ENCODE results near the gene IGF2BP2. TPM values are rescaled to one million over a fixed set of nuclear protein-coding genes. Genes with fewer than 3 reads are reported as not detected.

The IGF2BP2 gene
- total and polyA plus RNA-seq, 3 donors from 2014 or later: 18.9 to 29.1 (median 19.4) TPM

DNA sequence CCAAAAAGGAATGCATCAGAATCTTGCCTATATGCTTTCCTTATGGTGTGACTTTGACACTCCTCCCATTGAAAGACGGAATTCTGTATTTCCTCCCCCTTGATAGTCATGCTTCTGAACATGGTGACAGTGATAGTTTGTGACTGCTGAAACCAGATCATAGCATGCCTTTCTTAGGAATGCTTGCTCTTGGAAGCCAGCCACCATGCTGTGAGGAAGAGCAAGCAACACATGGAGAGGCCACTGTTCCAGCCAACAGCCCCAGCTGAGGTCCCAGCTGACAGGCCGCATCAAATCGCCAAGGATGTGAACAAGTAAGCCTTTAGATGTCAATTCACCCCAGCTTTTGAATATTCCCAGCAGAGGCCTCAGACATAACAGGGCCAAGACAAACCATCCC lies 100.1 kb downstream of the IGF2BP2 start:
- no peaks in the 10 kb centered on the region for H3K27me3 ChIP-seq
- no peak overlapping the region for H3K27ac ChIP-seq
- TF ChIP-seq, protein P1, sequence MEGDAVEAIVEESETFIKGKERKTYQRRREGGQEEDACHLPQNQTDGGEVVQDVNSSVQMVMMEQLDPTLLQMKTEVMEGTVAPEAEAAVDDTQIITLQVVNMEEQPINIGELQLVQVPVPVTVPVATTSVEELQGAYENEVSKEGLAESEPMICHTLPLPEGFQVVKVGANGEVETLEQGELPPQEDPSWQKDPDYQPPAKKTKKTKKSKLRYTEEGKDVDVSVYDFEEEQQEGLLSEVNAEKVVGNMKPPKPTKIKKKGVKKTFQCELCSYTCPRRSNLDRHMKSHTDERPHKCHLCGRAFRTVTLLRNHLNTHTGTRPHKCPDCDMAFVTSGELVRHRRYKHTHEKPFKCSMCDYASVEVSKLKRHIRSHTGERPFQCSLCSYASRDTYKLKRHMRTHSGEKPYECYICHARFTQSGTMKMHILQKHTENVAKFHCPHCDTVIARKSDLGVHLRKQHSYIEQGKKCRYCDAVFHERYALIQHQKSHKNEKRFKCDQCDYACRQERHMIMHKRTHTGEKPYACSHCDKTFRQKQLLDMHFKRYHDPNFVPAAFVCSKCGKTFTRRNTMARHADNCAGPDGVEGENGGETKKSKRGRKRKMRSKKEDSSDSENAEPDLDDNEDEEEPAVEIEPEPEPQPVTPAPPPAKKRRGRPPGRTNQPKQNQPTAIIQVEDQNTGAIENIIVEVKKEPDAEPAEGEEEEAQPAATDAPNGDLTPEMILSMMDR (IDR thresholded peaks at IDR 0.05): no peak
- no peak for TF ChIP-seq POLR2A (IDR thresholded peaks at IDR 0.05)
- no peaks in the 10 kb centered on the region for H3K4me1 ChIP-seq
- intact Hi-C loops (cut with DNase I; ENCODE audit: low total_unique reads): no loop called here
- no peak overlapping the region for H3K4me3 ChIP-seq
- DNase-seq: no peak
- 85 to 90% methylated on average over 3 of the region's 3 CpGs for WGBS, 2 donors
- H3K9me3 ChIP-seq: no peaks in the 10 kb centered on the region
- H3K36me3 ChIP-seq (ENCODE audit: low read depth, missing control alignments): no peaks in the 10 kb centered on the region

DNA sequence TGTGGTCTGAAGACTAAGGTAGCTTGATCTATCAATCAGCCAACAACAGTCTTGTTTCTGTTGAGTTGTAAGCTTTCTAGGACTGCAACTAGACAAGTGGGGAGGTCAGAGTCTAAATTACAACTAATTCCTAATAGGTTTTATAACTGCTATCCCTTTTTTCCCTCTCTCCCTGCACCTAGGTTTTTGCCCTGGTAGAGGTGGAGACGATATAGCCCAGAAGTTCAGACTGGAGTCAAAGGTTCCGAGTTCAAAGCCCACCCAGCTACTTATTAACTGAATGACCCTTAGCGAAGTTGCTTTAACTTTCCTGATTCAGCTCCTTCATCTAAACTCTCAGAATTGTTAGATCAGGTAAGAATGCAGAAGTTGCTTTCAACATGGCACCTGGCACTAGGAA lies 100.6 kb downstream of the IGF2BP2 start:
- WGBS, 2 donors: 91 to 96% methylated on average over 3 of the region's 3 CpGs
- Histone ChIP-seq H3K27ac (no peak overlapping the region), H3K36me3 (ENCODE audit: low read depth, missing control alignments) (no peaks in the 10 kb centered on the region), H3K27me3 (no peaks in the 10 kb centered on the region), H3K4me1 (no peaks in the 10 kb centered on the region), H3K4me3 (no peak overlapping the region), H3K9me3 (no peaks in the 10 kb centered on the region)
- intact Hi-C loops (cut with DNase I; ENCODE audit: low total_unique reads): no loop called here
- TF ChIP-seq, protein P1 (IDR thresholded peaks at IDR 0.05): no peak
- no peak for TF ChIP-seq POLR2A (IDR thresholded peaks at IDR 0.05)
- no peak for DNase-seq

DNA sequence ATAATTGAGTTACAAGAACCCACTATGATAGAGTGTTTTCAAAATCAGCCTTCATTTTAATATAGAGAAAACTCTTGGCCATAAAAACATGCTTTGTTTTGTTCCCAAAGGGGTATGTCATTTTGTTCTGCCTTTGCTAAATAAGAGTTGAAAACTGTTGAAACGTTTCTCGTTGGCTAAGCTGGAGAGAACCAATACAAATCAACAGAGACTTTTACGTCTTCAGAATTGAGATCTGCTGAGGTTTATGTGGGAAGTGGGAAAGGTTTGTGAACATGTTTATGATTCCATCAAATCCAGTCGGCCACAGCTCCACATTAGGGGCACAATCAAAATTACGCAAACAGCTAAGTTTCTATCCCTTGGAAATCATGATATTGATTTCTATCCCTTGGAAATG lies 102.0 kb downstream of the IGF2BP2 start:
- H3K27ac ChIP-seq: no peak overlapping the region
- intact Hi-C loops (cut with DNase I; ENCODE audit: low total_unique reads): no loop called here
- H3K9me3 ChIP-seq: no peaks in the 10 kb centered on the region
- no peak overlapping the region for H3K4me3 ChIP-seq
- H3K36me3 ChIP-seq (ENCODE audit: low read depth, missing control alignments): no peaks in the 10 kb centered on the region
- H3K27me3 ChIP-seq: no peaks in the 10 kb centered on the region
- H3K4me1 ChIP-seq: no peaks in the 10 kb centered on the region
- TF ChIP-seq, protein P1 (IDR thresholded peaks at IDR 0.05): no peak
- TF ChIP-seq POLR2A (IDR thresholded peaks at IDR 0.05): no peak
- DNase-seq: no peak
- 67 to 81% methylated on average over 5 of the region's 5 CpGs for WGBS, 2 donors

DNA sequence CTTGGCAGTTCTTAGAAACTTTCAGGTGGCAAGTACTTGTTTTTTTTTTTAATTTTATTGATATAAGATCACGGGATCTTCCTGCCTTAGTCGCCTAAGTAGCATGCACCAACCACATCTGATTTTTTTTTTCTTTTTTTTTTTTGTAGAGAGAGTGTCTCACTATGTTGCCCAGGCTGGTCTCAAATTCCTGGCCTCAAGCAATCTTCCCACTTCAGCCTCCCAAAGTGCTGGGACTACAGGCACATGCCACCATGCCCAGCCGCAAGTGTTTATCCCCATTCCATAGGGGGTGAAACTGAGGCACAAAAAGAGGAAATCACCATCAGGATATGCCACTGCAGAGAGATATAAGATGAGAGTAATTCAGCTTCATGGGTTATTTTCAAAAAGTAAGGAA lies 102.9 kb downstream of the IGF2BP2 start:
- no peak for DNase-seq
- TF ChIP-seq, protein P1 (IDR thresholded peaks at IDR 0.05): no peak
- TF ChIP-seq POLR2A (IDR thresholded peaks at IDR 0.05): no peak
- Histone ChIP-seq H3K4me3 (no peak overlapping the region), H3K4me1 (no peaks in the 10 kb centered on the region), H3K27ac (no peak overlapping the region), H3K27me3 (no peaks in the 10 kb centered on the region), H3K36me3 (ENCODE audit: low read depth, missing control alignments) (no peaks in the 10 kb centered on the region), H3K9me3 (no peaks in the 10 kb centered on the region)
- intact Hi-C loops (cut with DNase I; ENCODE audit: low total_unique reads): no loop called here
- WGBS, 2 donors: 89 to 91% methylated on average over 3 of the region's 3 CpGs

DNA sequence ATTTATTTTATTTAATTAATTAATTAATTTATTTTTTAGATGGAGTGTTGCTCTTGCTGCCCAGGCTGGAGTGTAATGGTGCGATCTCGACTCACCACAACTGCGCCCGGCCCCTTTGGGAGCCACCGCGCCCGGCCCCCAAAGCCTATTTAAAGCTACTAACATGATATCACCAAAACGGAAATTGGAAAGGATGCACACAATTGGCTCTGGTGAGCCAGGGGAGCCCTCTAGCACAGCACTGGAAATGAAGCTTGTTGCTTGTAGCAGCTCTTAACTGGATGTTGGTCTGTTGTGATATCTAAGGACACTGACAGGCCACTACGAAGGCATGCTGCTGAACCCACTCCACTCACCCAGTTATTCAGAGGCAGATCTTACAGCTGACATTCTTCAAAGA lies 104.5 kb downstream of the IGF2BP2 start:
- intact Hi-C loops (cut with DNase I; ENCODE audit: low total_unique reads): no loop called here
- Histone ChIP-seq H3K27ac (no peak overlapping the region), H3K4me1 (no peaks in the 10 kb centered on the region), H3K4me3 (no peak overlapping the region), H3K36me3 (ENCODE audit: low read depth, missing control alignments) (no peaks in the 10 kb centered on the region), H3K27me3 (no peaks in the 10 kb centered on the region), H3K9me3 (no peaks in the 10 kb centered on the region)
- no peak for DNase-seq
- 94 to 98% methylated on average over 9 of the region's 9 CpGs for WGBS, 2 donors
- no peak for TF ChIP-seq POLR2A (IDR thresholded peaks at IDR 0.05)
- TF ChIP-seq, protein P1 (IDR thresholded peaks at IDR 0.05): no peak

All from testis (tissue), 3 donors.